Fibroblast of villous mesenchyme (primary cell): ENCODE measurements around the gene FAM163B. TPM values are rescaled to one million over a fixed set of nuclear protein-coding genes. Genes with fewer than 3 reads are reported as not detected.
A peak's percentile ranks its signal among the peaks of the same experiment; 100 is the strongest.

Experiments
- DNase-seq: peaks from one replicate; pipeline ENCODE4 v3.0.0-alpha.2; 2010; ENCODE audit warnings: low read depth
- H3K4me3 ChIP-seq: 2 replicates; pipeline ENCODE4 v1.5.1; 2011; ENCODE audit warnings: low read depth, mild to moderate bottlenecking, low read length
- total RNA-seq: library from RNA; depleted of rRNA; stranded (reverse); fragments of >200 nt; gene quantifications from 2 replicates; pipeline ENCODE4 v1.2.3, GENCODE V29; 2012
- TF ChIP-seq, protein P1 (sequence below): IDR thresholded peaks from 2 replicates; pipeline ENCODE4 v1.5.1; 2012; ENCODE audit warnings: low read depth, mild to moderate bottlenecking, low read length; ENCODE audit not compliant: insufficient read depth

FAM163B gene
- total RNA-seq, 1 donor: not detected

DNA sequence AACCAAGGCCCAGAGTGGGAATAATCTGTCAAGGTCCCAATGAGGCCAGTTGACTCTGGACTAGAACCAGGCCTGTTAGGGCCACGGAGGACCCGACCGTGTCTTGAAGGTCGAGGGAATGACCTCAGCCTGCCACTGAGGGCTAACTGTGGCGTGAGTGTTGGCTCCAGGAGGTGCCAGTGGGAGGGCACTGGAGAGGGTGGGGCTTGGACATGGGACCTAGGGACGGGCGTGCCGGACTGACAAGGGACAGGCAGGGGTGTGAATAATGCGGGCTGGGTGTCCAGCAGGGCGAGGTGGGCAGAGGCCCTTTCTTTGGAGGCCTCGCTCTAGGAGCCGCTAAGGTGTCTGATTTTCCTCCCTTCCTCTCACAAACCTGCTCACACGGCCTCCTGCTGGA is 67.2 kb downstream of the FAM163B start:
- no peak for DNase-seq
- no peak overlapping the region for H3K4me3 ChIP-seq
- TF ChIP-seq, protein P1, sequence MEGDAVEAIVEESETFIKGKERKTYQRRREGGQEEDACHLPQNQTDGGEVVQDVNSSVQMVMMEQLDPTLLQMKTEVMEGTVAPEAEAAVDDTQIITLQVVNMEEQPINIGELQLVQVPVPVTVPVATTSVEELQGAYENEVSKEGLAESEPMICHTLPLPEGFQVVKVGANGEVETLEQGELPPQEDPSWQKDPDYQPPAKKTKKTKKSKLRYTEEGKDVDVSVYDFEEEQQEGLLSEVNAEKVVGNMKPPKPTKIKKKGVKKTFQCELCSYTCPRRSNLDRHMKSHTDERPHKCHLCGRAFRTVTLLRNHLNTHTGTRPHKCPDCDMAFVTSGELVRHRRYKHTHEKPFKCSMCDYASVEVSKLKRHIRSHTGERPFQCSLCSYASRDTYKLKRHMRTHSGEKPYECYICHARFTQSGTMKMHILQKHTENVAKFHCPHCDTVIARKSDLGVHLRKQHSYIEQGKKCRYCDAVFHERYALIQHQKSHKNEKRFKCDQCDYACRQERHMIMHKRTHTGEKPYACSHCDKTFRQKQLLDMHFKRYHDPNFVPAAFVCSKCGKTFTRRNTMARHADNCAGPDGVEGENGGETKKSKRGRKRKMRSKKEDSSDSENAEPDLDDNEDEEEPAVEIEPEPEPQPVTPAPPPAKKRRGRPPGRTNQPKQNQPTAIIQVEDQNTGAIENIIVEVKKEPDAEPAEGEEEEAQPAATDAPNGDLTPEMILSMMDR: no peak

DNA sequence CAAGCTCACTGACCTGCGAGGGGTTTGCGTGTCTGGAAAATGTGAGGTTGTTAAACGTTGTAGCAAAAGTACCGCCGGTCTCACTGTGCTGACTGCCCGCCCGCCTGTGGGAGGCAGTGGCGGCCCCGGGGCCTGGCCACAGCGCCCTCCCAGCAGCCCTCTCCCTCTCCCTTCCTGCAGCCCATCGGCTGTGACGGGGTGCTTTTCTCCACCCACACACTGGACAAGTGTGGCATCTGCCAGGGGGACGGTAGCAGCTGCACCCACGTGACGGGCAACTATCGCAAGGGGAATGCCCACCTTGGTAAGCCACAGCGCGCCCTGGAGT is 68.5 kb downstream of the FAM163B start:
- H3K4me3 ChIP-seq: no peak overlapping the region
- DNase-seq: no peak
- TF ChIP-seq, protein P1: no peak

DNA sequence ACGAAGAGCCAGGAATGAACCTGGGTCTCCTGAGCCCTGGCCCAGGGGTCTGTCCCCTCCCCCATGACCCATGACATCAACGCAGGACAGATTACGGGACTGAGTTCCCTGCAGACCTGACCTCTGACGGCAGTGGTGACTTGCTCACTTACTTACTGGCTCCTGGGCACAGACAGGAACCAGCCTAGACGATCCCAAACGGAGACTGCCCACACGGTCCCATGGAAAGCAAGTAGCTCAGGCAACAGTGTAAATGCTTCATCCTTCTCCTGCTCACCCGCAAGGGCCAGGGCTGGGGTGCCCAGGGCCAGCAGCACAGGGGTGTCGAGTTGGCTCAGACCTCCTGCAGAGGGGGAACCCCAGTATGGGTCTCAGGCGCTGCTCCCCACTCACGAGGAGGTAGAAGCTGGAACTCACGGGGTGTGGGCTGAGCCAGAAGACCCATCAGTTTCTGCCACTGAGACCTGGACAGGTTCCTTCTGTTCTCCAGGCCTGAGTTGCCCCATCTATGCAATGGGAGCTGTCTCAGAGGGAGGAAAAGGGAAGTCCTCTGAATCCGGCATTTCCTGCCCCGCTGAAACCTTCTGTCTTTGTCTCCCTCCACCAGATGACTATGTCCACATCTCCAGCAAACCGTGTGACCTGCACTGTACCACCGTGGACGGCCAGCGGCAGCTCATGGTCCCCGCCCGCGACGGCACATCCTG is 69.0 kb downstream of the FAM163B start:
- H3K4me3 ChIP-seq: no peak overlapping the region
- no peak for DNase-seq
- TF ChIP-seq, protein P1: no peak

DNA sequence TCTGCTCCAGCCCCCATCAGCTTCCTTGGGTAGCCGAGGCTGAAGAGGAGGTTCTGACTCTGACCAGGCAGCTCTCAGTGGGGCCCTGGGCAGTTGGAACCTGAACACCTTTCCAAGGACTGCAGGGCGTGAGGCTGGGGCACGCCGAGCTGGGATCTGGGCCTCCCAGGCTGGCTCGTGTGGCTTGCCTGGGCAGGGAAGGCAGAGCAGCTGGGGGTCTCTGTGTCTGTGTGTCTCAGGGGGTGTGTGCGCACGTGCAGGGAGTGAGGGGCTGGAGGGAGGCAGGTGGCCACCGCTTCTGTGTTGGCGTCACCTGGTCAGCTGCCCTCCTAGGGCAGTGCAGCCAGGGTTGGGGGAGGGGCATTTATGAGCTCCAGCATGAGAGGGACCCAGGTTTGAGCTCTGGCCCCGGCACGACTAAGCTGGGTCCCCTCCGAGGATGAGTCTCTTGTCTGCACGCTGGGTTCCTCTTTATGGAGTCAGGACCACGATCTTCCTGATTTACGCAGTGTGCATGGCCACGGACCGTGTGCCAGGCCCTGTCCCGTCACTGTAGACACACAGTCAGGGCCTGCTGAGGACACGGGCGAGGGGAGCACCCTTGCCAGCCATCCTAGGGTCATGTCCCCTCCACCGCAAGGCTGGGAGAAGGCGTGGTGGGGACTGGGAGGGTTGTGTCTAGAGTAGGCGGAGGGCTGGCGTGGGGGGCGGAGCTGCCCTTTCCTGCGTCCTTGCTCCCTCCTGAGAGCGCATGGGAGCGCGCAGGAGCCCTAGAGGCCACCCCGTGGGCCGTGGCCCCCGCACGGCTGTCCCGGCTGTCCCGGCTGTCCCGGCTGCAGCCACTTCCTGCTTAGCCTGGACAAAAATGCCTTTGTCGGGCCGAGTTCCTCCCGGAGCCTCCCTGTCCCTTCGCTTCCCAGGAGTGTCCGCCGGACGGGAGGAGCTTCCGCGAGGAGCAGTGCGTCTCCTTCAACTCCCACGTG is 70.0 kb downstream of the FAM163B start:
- peak overlapping the region; percentile 23 for H3K4me3 ChIP-seq
- TF ChIP-seq, protein P1: no peak
- DNase-seq: peak; percentile 22

DNA sequence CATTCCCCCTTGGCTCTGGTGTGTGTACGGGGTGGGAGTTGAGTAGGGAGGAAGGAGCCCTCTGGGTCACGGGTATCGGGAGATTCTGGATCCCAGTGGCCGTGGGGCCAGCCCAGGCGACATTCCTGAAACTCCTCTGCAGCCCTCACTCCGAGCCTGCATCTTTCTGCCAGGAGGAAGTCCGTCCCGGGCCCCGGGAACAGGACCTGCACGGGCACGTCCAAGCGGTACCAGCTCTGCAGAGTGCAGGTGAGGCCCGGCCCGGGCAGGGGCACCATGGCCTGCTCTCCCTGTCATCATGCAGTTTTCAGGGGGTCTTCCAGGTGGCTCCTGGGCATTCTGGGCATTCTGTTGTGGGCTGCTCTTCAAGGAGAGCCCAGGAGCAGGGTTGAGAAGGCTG is 71.0 kb downstream of the FAM163B start:
- no peak for DNase-seq
- TF ChIP-seq, protein P1: no peak
- H3K4me3 ChIP-seq: no peak overlapping the region

DNA sequence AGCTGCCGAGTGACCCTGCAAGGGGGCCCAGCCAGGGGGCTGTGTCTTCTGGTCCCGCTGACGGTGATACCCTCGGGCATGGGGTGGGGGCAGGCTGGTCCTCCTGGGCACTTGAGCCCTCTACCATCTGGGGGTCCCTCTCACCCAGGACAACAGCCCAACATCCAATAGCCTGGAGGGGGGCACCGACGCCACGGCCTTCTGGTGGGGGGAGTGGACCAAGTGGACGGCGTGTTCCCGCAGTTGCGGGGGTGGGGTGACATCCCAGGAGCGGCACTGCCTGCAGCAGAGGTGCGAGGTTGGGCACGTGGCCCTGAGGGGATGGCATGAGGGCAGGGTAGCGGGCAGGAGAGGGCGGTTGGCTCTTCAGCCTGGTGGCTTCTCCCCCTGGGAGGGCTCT is 71.9 kb downstream of the FAM163B start:
- no peak overlapping the region for H3K4me3 ChIP-seq
- TF ChIP-seq, protein P1: no peak
- DNase-seq: no peak
